CD4-positive, alpha-beta T cell (primary cell): Measurements from ENCODE around the gene DCDC2C. TPM values are rescaled to one million over a fixed set of nuclear protein-coding genes. Genes with fewer than 3 reads are reported as not detected.

Experiments
- ATAC-seq: fragments of 200-7000 bp; cut with Tn5 transposase; one replicate; pipeline ENCODE4 v1.10.0; 2022; ENCODE audit warnings: mild to moderate bottlenecking; ENCODE audit not compliant: poor library complexity
- CTCF ChIA-PET: fragments of 350-600 bp; sonication (Branson Sonifier 250); formaldehyde crosslinking; loops from one replicate; lab custom pipeline; 2021; ENCODE audit warnings: antibody characterized with exemption, inconsistent platforms; lab: Charles Lee
- POLR2A ChIA-PET: fragments of 350-600 bp; sonication (Branson Sonifier 250); formaldehyde crosslinking; loops from one replicate; lab custom pipeline; 2021; ENCODE audit warnings: antibody characterized with exemption, inconsistent platforms; lab: Charles Lee
- DNase-seq, 14 experiments: peaks; one replicate each; pipeline ENCODE4 v3.0.0-alpha.2; 2013 to 2020; ENCODE audit warnings: mixed read lengths in 2 of 14
- H3K27ac ChIP-seq, 2 donors: one replicate each; pipeline versions ENCODE4 v1.5.1 to v1.7.0; 2013; ENCODE audit warnings: low read length in 2 of 2, low read depth in 1 of 2, mild to moderate bottlenecking in 1 of 2
- H3K27me3 ChIP-seq, 2 experiments: 1 replicate in 1 of 2; 2 replicates in 1 of 2; pipeline versions ENCODE4 v1.6.1 to v1.7.0; 2013; ENCODE audit warnings: low read length in 2 of 2, control low read depth in 1 of 2, mild to moderate bottlenecking in 1 of 2, moderate library complexity in 1 of 2; ENCODE audit not compliant: insufficient read depth in 2 of 2, control insufficient read depth in 1 of 2
- H3K36me3 ChIP-seq: one replicate; pipeline ENCODE4 v1.6.1; 2013; ENCODE audit warnings: low read length, control low read depth; ENCODE audit not compliant: insufficient read depth
- H3K4me1 ChIP-seq: one replicate; pipeline ENCODE4 v1.6.1; 2013; ENCODE audit warnings: low read length, control low read depth; ENCODE audit not compliant: insufficient read depth
- H3K4me3 ChIP-seq: one replicate; pipeline ENCODE4 v1.5.1; 2013; ENCODE audit warnings: mild to moderate bottlenecking, low read length, moderate library complexity
- H3K9me3 ChIP-seq, 2 experiments: 1 replicate in 1 of 2; 2 replicates in 1 of 2; pipeline versions ENCODE4 v1.6.1 to v1.7.0; 2013; ENCODE audit warnings: low read length in 2 of 2, mild to moderate bottlenecking in 2 of 2, control low read depth in 1 of 2, moderate library complexity in 1 of 2; ENCODE audit not compliant: control insufficient read depth in 1 of 2, insufficient read depth in 1 of 2
- H3K27ac Mint-ChIP-seq: one replicate; pipeline ENCODE4 v1.8.0; 2020; ENCODE audit warnings: mixed read lengths
- H3K27me3 Mint-ChIP-seq: one replicate; pipeline ENCODE4 v1.8.0; 2021; ENCODE audit warnings: mixed read lengths
- H3K36me3 Mint-ChIP-seq: one replicate; pipeline ENCODE4 v1.8.0; 2021; ENCODE audit warnings: low read depth, mixed read lengths
- H3K4me1 Mint-ChIP-seq: one replicate; pipeline ENCODE4 v1.8.0; 2021; ENCODE audit warnings: low read depth, mixed read lengths
- H3K4me3 Mint-ChIP-seq: one replicate; pipeline ENCODE4 v1.8.0; 2020; ENCODE audit warnings: mild to moderate bottlenecking, mixed read lengths
- H3K9me3 Mint-ChIP-seq: one replicate; pipeline ENCODE4 v1.8.0; 2020; ENCODE audit warnings: mixed read lengths
- intact Hi-C, 2 experiments: fragments of 100-400 bp; cut with DNase I in 1 of 2; cut with micrococcal nuclease in 1 of 2; formaldehyde crosslinking; loops; one replicate each; pipeline versions ENCODE4 v1.15.1 to v1.9.0; 2023 to 2025; cut with DNase I, micrococcal nuclease
- total RNA-seq, 174 experiments: library from RNA in 2 of 174; stranded (reverse) in 2 of 174; gene quantifications; one replicate each; pipeline ENCODE4 v1.2.3 and lab custom pipeline; 2021 to 2026
- TF ChIP-seq, protein P1 (sequence below): fragments of 200-600 bp; IDR thresholded peaks from one replicate; pipeline ENCODE4 v1.8.0; 2022; ENCODE audit warnings: antibody characterized with exemption, mild to moderate bottlenecking

DCDC2C gene
- total RNA-seq, 2 experiments from 2014 or later, result not detected

DNA sequence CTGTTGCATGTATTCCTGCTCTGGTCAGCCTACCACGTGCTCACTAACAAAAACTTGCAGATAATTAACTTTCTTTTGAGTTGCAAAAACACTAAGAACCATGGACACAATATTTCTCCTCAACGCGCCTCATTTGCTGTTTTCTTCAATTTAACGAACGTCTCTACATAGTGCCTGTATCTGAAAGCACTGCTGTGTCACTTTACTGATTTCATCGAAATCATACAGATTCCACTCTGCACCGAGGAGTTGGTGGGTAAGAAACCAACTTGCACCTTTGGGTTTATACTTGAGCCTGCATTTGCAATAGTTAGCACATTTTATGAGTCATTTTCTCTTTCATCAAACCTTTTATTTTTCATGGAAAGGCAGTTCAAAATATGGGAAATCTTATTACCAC is 145.8 kb downstream of the DCDC2C start:
- no peaks in the 10 kb centered on the region for H3K4me1 ChIP-seq
- ATAC-seq (no peak), DNase-seq (no peak)
- no peak overlapping the region for H3K4me3 ChIP-seq
- no peak overlapping the region for H3K27ac ChIP-seq
- Mint-ChIP-seq H3K4me1 (no peaks in the 10 kb centered on the region), H3K27ac (no peak overlapping the region), H3K9me3 (peaks cover 11% of the 10 kb centered on the region), H3K36me3 (no peaks in the 10 kb centered on the region), H3K4me3 (no peak overlapping the region), H3K27me3 (no peaks in the 10 kb centered on the region)
- intact Hi-C loops, result no loop called here
- H3K27me3 ChIP-seq, result peaks cover 0 to 2% of the 10 kb centered on the region in 2 experiments
- CTCF ChIA-PET, result no interaction called here
- TF ChIP-seq, protein P1, sequence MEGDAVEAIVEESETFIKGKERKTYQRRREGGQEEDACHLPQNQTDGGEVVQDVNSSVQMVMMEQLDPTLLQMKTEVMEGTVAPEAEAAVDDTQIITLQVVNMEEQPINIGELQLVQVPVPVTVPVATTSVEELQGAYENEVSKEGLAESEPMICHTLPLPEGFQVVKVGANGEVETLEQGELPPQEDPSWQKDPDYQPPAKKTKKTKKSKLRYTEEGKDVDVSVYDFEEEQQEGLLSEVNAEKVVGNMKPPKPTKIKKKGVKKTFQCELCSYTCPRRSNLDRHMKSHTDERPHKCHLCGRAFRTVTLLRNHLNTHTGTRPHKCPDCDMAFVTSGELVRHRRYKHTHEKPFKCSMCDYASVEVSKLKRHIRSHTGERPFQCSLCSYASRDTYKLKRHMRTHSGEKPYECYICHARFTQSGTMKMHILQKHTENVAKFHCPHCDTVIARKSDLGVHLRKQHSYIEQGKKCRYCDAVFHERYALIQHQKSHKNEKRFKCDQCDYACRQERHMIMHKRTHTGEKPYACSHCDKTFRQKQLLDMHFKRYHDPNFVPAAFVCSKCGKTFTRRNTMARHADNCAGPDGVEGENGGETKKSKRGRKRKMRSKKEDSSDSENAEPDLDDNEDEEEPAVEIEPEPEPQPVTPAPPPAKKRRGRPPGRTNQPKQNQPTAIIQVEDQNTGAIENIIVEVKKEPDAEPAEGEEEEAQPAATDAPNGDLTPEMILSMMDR, result no peak
- POLR2A ChIA-PET, result no interaction called here
- peaks cover 0 to 1% of the 10 kb centered on the region in 2 experiments for H3K9me3 ChIP-seq
- no peaks in the 10 kb centered on the region for H3K36me3 ChIP-seq

DNA sequence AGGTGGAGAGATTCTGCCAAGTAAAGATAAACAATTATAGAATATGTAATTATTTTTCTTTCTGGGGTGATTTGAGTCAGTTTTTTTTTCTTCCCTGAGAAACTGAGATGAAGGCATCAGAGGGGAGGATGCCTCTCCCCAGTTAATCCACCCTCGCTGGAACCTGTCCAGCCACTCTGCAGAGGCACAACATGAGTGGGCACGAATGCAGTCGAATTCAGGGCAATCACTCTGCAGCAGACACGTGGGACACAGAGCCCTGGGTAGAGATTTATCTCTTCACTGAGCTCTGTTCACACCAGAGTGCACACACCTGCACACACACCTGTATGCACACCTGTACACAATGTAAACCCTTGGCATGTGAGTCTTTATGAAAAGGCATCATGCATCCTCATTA is 154.2 kb downstream of the DCDC2C start:
- ChIA-PET CTCF (no interaction called here), POLR2A (no interaction called here)
- ATAC-seq, result no peak
- Mint-ChIP-seq H3K27me3 (no peaks in the 10 kb centered on the region), H3K4me1 (no peaks in the 10 kb centered on the region), H3K27ac (no peak overlapping the region), H3K36me3 (no peaks in the 10 kb centered on the region), H3K4me3 (no peak overlapping the region), H3K9me3 (peaks cover 13% of the 10 kb centered on the region)
- no peak for DNase-seq
- intact Hi-C loops, result no loop called here
- TF ChIP-seq, protein P1, result no peak
- Histone ChIP-seq H3K4me1 (no peaks in the 10 kb centered on the region), H3K27me3 (no peaks in the 10 kb centered on the region), H3K27ac (no peak overlapping the region), H3K36me3 (no peaks in the 10 kb centered on the region), H3K9me3 (peaks cover 0 to 5% of the 10 kb centered on the region in 2 experiments), H3K4me3 (no peak overlapping the region)

DNA sequence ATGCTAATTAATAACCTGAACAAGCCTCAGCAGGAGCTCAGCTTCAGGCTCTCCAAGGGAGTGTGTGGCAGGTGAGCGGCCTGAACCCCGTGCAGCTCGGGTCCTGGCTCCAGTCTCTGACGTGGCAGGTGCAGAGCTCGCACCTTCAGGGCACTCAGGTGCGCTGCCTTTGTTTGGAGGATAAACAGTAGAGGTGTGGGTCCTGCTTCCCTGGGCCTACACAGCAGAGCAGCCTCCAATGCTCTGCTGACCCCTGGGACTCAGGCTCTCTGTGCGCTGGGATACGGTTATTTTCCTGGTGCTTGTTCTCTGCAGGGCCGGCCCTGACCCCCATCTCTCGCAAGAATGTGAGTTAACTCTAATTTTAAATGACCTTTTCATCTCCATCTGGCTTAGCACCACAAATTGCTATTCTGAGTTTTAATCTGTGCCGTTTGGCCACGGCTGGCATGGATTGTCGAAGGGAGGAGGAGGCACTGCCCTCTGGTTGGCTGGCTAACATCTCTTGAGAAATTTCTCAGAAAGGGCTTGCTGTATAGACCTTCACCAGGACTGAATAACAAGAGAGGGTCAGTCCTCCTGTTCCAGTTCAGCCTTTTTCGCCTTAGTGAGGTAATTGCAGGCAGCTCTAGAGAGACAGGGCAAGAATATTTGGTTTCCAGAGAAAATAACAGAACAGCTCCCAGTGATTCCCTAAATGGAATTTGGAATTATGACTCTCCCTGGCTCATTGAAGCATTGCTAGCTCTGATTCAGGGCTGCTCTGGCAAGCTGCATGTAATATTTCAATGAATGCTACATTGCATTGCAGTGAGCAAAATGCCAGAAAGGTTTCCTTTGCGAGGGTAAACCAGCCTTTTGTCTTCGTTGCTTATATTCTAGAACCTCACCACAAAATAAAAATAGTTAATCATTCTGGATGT is 161.8 kb downstream of the DCDC2C start:
- Mint-ChIP-seq H3K4me3 (no peak overlapping the region), H3K9me3 (peaks cover 1% of the 10 kb centered on the region), H3K36me3 (no peaks in the 10 kb centered on the region), H3K27ac (no peak overlapping the region), H3K4me1 (no peaks in the 10 kb centered on the region), H3K27me3 (no peaks in the 10 kb centered on the region)
- DNase-seq, result no peak
- CTCF ChIA-PET, result no interaction called here
- Histone ChIP-seq H3K27ac (no peak overlapping the region), H3K36me3 (no peaks in the 10 kb centered on the region), H3K4me1 (no peaks in the 10 kb centered on the region), H3K27me3 (no peaks in the 10 kb centered on the region), H3K4me3 (no peak overlapping the region), H3K9me3 (peaks cover 0 to 15% of the 10 kb centered on the region in 2 experiments)
- TF ChIP-seq, protein P1, result no peak
- no peak for ATAC-seq
- POLR2A ChIA-PET, result no interaction called here
- intact Hi-C loops, result no loop called here
